Liver (tissue), 9 donors: ENCODE measurements around the gene SCN8A. TPM values are rescaled to one million over a fixed set of nuclear protein-coding genes. Genes with fewer than 3 reads are reported as not detected.

Experiments used
- DNase-seq: peaks from one replicate; pipeline ENCODE4 v3.0.0-alpha.2; 2017; ENCODE audit warnings: low spot score
- H3K27ac ChIP-seq, 2 donors: one replicate each; pipeline ENCODE4 v1.7.0; 2013; ENCODE audit warnings: inconsistent platforms in 2 of 2, low read length in 2 of 2, control low read depth in 1 of 2, low read depth in 1 of 2, mild to moderate bottlenecking in 1 of 2
- H3K27me3 ChIP-seq, 4 donors: one replicate each; pipeline versions ENCODE4 v1.6.1 to v1.7.0; 2013; ENCODE audit warnings: low read length in 3 of 4, inconsistent platforms in 1 of 4, mild to moderate bottlenecking in 1 of 4, moderate library complexity in 1 of 4; ENCODE audit not compliant: control insufficient read depth in 4 of 4, insufficient read depth in 4 of 4
- H3K36me3 ChIP-seq, 4 donors: one replicate each; pipeline versions ENCODE4 v1.6.1 to v1.7.0; 2013; ENCODE audit warnings: low read length in 3 of 4, mild to moderate bottlenecking in 3 of 4, low read depth in 1 of 4, moderate library complexity in 1 of 4; ENCODE audit not compliant: control insufficient read depth in 4 of 4, insufficient read depth in 3 of 4
- H3K4me1 ChIP-seq, 4 donors: one replicate each; pipeline versions ENCODE4 v1.6.1 to v1.7.0; 2013; ENCODE audit warnings: low read length in 3 of 4, mild to moderate bottlenecking in 3 of 4, moderate library complexity in 1 of 4; ENCODE audit not compliant: control insufficient read depth in 4 of 4, insufficient read depth in 4 of 4
- H3K4me3 ChIP-seq, 3 donors: one replicate each; pipeline versions ENCODE4 v1.6.1 to v1.7.0; 2013; ENCODE audit warnings: low read length in 3 of 3, control low read depth in 1 of 3, low read depth in 1 of 3, mild to moderate bottlenecking in 1 of 3
- H3K9ac ChIP-seq, 2 donors: one replicate each; pipeline ENCODE4 v1.7.0; 2013; ENCODE audit warnings: low read length in 2 of 2, mild to moderate bottlenecking in 2 of 2, moderate library complexity in 2 of 2, control low read depth in 1 of 2, low read depth in 1 of 2
- H3K9me3 ChIP-seq, 4 donors: one replicate each; pipeline versions ENCODE4 v1.6.1 to v1.7.0; 2013; ENCODE audit warnings: low read length in 3 of 4; ENCODE audit not compliant: control insufficient read depth in 4 of 4
- EGR1 ChIP-seq, 2 donors: IDR thresholded peaks; 2 replicates each; pipeline ENCODE4 v1.6.1; 2016 to 2018; ENCODE audit warnings: antibody characterized with exemption in 2 of 2, low read depth in 2 of 2
- FOXA1 ChIP-seq: IDR thresholded peaks from 2 replicates; pipeline ENCODE4 v1.6.1; 2016; ENCODE audit warnings: antibody characterized with exemption
- FOXA2 ChIP-seq: IDR thresholded peaks from 2 replicates; pipeline ENCODE4 v1.6.1; 2016; ENCODE audit warnings: antibody characterized with exemption
- GABPA ChIP-seq, 2 donors: IDR thresholded peaks in 1 of 2; conservative IDR thresholded peaks in 1 of 2; 2 replicates each; pipeline ENCODE4 v1.6.1; 2016; ENCODE audit warnings: antibody characterized with exemption in 2 of 2, mild to moderate bottlenecking in 1 of 2, moderate library complexity in 1 of 2
- HNF4A ChIP-seq, 2 donors: conservative IDR thresholded peaks; 2 replicates each; pipeline ENCODE4 v1.6.1; 2016; ENCODE audit warnings: antibody characterized with exemption in 2 of 2, mild to moderate bottlenecking in 2 of 2
- HNF4G ChIP-seq: IDR thresholded peaks from 2 replicates; pipeline ENCODE4 v1.6.1; 2016; ENCODE audit warnings: antibody characterized with exemption
- JUND ChIP-seq, 2 donors: IDR thresholded peaks; 2 replicates each; pipeline ENCODE4 v1.6.1; 2016; ENCODE audit warnings: antibody characterized with exemption in 2 of 2
- NR2F2 ChIP-seq: IDR thresholded peaks from 2 replicates; pipeline ENCODE4 v1.6.1; 2016; ENCODE audit warnings: antibody characterized with exemption
- RAD21 ChIP-seq, 2 donors: IDR thresholded peaks; 2 replicates each; pipeline ENCODE4 v1.6.1; 2016; ENCODE audit warnings: antibody characterized with exemption in 2 of 2, mild to moderate bottlenecking in 2 of 2
- REST ChIP-seq: IDR thresholded peaks from 2 replicates; pipeline ENCODE4 v1.6.1; 2016; ENCODE audit warnings: antibody characterized with exemption, mild to moderate bottlenecking
- RXRA ChIP-seq, 2 donors: IDR thresholded peaks; 2 replicates each; pipeline ENCODE4 v1.6.1; 2017 to 2018; ENCODE audit warnings: antibody characterized with exemption in 2 of 2, mild to moderate bottlenecking in 1 of 2
- SP1 ChIP-seq: IDR thresholded peaks from 2 replicates; pipeline ENCODE4 v1.6.1; 2018; ENCODE audit warnings: antibody characterized with exemption, mild to moderate bottlenecking
- TAF1 ChIP-seq: conservative IDR thresholded peaks from 2 replicates; pipeline ENCODE4 v1.6.1; 2016; ENCODE audit warnings: antibody characterized with exemption, mild to moderate bottlenecking
- YY1 ChIP-seq: IDR thresholded peaks from 2 replicates; pipeline ENCODE4 v1.6.1; 2016; ENCODE audit warnings: antibody characterized with exemption, mild to moderate bottlenecking
- ZBTB33 ChIP-seq: IDR thresholded peaks from 2 replicates; pipeline ENCODE4 v1.6.1; 2016; ENCODE audit warnings: antibody characterized with exemption
- WGBS: extraction: QIAGEN DNeasy Blood & Tissue Kit; methylation state at CpG from one replicate; pipeline ENCODE4 v1.1.7; 2013; 5-methylcytosine and 5-hydroxymethylcytosine counted together
- polyA plus RNA-seq, 2 donors: library from polyadenylated mRNA; stranded (reverse) in 1 of 2; unstranded in 1 of 2; fragments of 200-250 nt in 1 of 2; fragments of >200 nt in 1 of 2; fragmentation: Nextera tagmentation in 1 of 2; extraction: Ambion mirVana in 1 of 2; gene quantifications; one replicate each; pipeline versions ENCODE4 v1.2.1 to v1.2.3, GENCODE V29; 2013 to 2015
- total RNA-seq, 2 donors: library from RNA; depleted of rRNA; stranded (reverse); fragments of >200 nt; gene quantifications; one replicate each; pipeline ENCODE4 v1.2.3, GENCODE V29; 2014
- TF ChIP-seq, protein P1 (sequence below): IDR thresholded peaks from 2 replicates; pipeline ENCODE4 v1.6.1; 2016; ENCODE audit warnings: antibody characterized with exemption
- TF ChIP-seq, protein P2 (sequence below): IDR thresholded peaks from 2 replicates; pipeline ENCODE4 v1.6.1; 2016; ENCODE audit warnings: antibody characterized with exemption
- donor health status: healthy.
- donor health status: healthy.
- donor health status: healthy.
- donor health status: healthy.
- donor health status: healthy.

SCN8A gene
- total and polyA plus RNA-seq, 4 donors = 0.84 to 12.7 (median 3.8) TPM

DNA sequence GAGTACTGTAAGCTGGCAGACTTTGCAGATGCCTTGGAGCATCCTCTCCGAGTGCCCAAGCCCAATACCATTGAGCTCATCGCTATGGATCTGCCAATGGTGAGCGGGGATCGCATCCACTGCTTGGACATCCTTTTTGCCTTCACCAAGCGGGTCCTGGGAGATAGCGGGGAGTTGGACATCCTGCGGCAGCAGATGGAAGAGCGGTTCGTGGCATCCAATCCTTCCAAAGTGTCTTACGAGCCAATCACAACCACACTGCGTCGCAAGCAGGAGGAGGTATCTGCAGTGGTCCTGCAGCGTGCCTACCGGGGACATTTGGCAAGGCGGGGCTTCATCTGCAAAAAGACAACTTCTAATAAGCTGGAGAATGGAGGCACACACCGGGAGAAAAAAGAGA is 215.9 kb downstream of the SCN8A start:
- Histone ChIP-seq H3K27ac (no peak overlapping the region), H3K4me1 (no peaks in the 10 kb centered on the region), H3K9ac (no peak overlapping the region), H3K4me3 (no peak overlapping the region), H3K36me3 (peaks cover 0 to 9% (median 3%) of the 10 kb centered on the region in 4 donors), H3K9me3 (no peaks in the 10 kb centered on the region), H3K27me3 (no peaks in the 10 kb centered on the region)
- DNase-seq = no peak
- WGBS = 96% methylated on average over 16 of the region's 16 CpGs
- TF ChIP-seq SP1 = no peak

DNA sequence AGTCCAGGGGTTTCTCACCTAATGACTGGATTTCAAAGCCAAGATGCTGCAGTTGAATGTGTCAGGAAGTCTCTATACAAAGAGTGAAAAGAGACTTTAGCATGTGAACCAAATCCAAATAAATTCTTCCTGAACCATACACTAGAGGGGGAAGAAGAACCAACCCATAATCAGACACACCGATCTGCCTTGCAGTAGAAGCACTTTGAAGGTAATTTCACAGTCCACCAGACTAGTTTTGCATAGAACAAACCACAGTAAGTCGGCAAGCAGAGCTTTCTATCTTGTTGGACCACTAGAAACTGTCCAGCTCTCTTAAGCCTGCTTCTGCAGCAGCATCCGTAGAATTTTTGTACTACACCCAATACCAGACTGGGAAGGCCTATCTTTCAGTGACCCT is 218.2 kb downstream of the SCN8A start:
- H3K36me3 ChIP-seq = peaks cover 0 to 9% (median 3%) of the 10 kb centered on the region in 4 donors
- TF ChIP-seq ZBTB33 (no peak), HNF4G (no peak), GABPA (IDR thresholded peaks at IDR 0.05 in 1 of 2, conservative IDR thresholded peaks at IDR 0.05 in 1 of 2) (no peak), FOXA2 (no peak), NR2F2 (no peak), RAD21 (IDR thresholded peaks at IDR 0.05) (no peak), HNF4A (conservative IDR thresholded peaks at IDR 0.05) (no peak)
- TF ChIP-seq, protein P1, sequence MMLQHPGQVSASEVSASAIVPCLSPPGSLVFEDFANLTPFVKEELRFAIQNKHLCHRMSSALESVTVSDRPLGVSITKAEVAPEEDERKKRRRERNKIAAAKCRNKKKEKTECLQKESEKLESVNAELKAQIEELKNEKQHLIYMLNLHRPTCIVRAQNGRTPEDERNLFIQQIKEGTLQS = no peak
- H3K4me1 ChIP-seq = peaks cover 0 to 5% (median 2%) of the 10 kb centered on the region in 4 donors
- DNase-seq = no peak
- WGBS = 89% methylated on average over 3 of the region's 3 CpGs
- no peak overlapping the region for H3K9ac ChIP-seq
- no peak overlapping the region for H3K27ac ChIP-seq
- no peaks in the 10 kb centered on the region for H3K9me3 ChIP-seq
- no peak overlapping the region for H3K4me3 ChIP-seq
- no peaks in the 10 kb centered on the region for H3K27me3 ChIP-seq

- no peak for DNase-seq
- H3K9ac ChIP-seq = no peak overlapping the region
- no peak overlapping the region for H3K4me3 ChIP-seq
- no peaks in the 10 kb centered on the region for H3K9me3 ChIP-seq
- no peaks in the 10 kb centered on the region for H3K27me3 ChIP-seq
- H3K36me3 ChIP-seq = peaks cover 0 to 7% (median 3%) of the 10 kb centered on the region in 4 donors
- no peak overlapping the region for H3K27ac ChIP-seq
- 85% methylated on average over 13 of the region's 13 CpGs for WGBS
- peaks cover 0 to 14% (median 4%) of the 10 kb centered on the region in 4 donors for H3K4me1 ChIP-seq
- TF ChIP-seq HNF4G = no peak
- TF ChIP-seq NR2F2 = no peak
- TF ChIP-seq FOXA2 = no peak
- no peak for TF ChIP-seq HNF4A (conservative IDR thresholded peaks at IDR 0.05)
- TF ChIP-seq, protein P1 = no peak
- no peak for TF ChIP-seq JUND (IDR thresholded peaks at IDR 0.05)
- no peak for TF ChIP-seq EGR1 (IDR thresholded peaks at IDR 0.05; ENCODE audit: low read depth in 2 of 2)
- TF ChIP-seq TAF1 = no peak
- TF ChIP-seq, protein P2, sequence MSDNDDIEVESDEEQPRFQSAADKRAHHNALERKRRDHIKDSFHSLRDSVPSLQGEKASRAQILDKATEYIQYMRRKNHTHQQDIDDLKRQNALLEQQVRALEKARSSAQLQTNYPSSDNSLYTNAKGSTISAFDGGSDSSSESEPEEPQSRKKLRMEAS = no peak
- TF ChIP-seq REST = no peak
- TF ChIP-seq SP1 = no peak
- no peak for TF ChIP-seq YY1
- no peak for TF ChIP-seq GABPA (IDR thresholded peaks at IDR 0.05 in 1 of 2, conservative IDR thresholded peaks at IDR 0.05 in 1 of 2)
- no peak for TF ChIP-seq RXRA (IDR thresholded peaks at IDR 0.05)
- no peak for TF ChIP-seq FOXA1
- no peak for TF ChIP-seq ZBTB33
- TF ChIP-seq RAD21 (IDR thresholded peaks at IDR 0.05) = no peak
These were observed 220.5 kb downstream of the SCN8A start for GRCh38 chr12:51811203-51812202.
